T-helper 1 cell treated with Interleukin-12 subunit alpha and Interleukin-12 subunit beta and Interleukin-4 antibody, amounts not matched to agents 30 ng/mL and 1 ng/mL, for 36 hours (primary cell): ENCODE results near the gene TEAD1. TPM values are rescaled to one million over a fixed set of nuclear protein-coding genes. Genes with fewer than 3 reads are reported as not detected.

Experiments
- intact Hi-C: fragments of 100-400 bp; cut with micrococcal nuclease; formaldehyde crosslinking; loops from one replicate; pipeline ENCODE4 v1.15.1; 2024
- total RNA-seq: library from RNA; stranded (reverse); gene quantifications from 2 replicates; pipeline ENCODE4 v1.2.3, GENCODE V29; 2022

TEAD1 gene
- total RNA-seq, 1 donor from 2014 or later: 0.25 TPM

GRCh38 chr11:12684816-12685215 lies 10.6 kb downstream of the TEAD1 start:
- intact Hi-C loops: no loop called here

- intact Hi-C loops: no loop called here
These were observed 11.0 kb downstream of the TEAD1 start for GRCh38 chr11:12685229-12685628.

- intact Hi-C loops: no loop called here
These were observed 12.2 kb downstream of the TEAD1 start for GRCh38 chr11:12686246-12687060.

- intact Hi-C loops: no loop called here
These were observed 13.0 kb downstream of the TEAD1 start for GRCh38 chr11:12687216-12687623.

GRCh38 chr11:12687740-12688139 lies 13.5 kb downstream of the TEAD1 start:
- intact Hi-C loops: no loop called here

GRCh38 chr11:12689029-12689755 lies 15.0 kb downstream of the TEAD1 start:
- intact Hi-C loops: no loop called here

- intact Hi-C loops: no loop called here
These were observed 16.4 kb downstream of the TEAD1 start for GRCh38 chr11:12690663-12691062.

GRCh38 chr11:12691473-12691872 lies 17.3 kb downstream of the TEAD1 start:
- intact Hi-C loops: no loop called here

- intact Hi-C loops: no loop called here
These were observed 18.2 kb downstream of the TEAD1 start for GRCh38 chr11:12692229-12693075.

- intact Hi-C loops: no loop called here
These were observed 18.9 kb downstream of the TEAD1 start for GRCh38 chr11:12693094-12693478.

GRCh38 chr11:12693479-12694182 lies 19.4 kb downstream of the TEAD1 start:
- intact Hi-C loops: no loop called here

GRCh38 chr11:12694183-12694531 lies 19.9 kb downstream of the TEAD1 start:
- intact Hi-C loops: no loop called here

GRCh38 chr11:12695221-12695794 lies 21.1 kb downstream of the TEAD1 start:
- intact Hi-C loops: no loop called here

GRCh38 chr11:12695873-12696272 lies 21.7 kb downstream of the TEAD1 start:
- intact Hi-C loops: no loop called here

GRCh38 chr11:12696911-12697581 lies 22.8 kb downstream of the TEAD1 start:
- intact Hi-C loops: no loop called here

GRCh38 chr11:12698048-12698447 lies 23.8 kb downstream of the TEAD1 start:
- intact Hi-C loops: no loop called here

- intact Hi-C loops: no loop called here
These were observed 27.8 kb downstream of the TEAD1 start for GRCh38 chr11:12701811-12702592.

- intact Hi-C loops: no loop called here
These were observed 28.8 kb downstream of the TEAD1 start for GRCh38 chr11:12702999-12703453.

- intact Hi-C loops: no loop called here
These were observed 29.8 kb downstream of the TEAD1 start for GRCh38 chr11:12704049-12704448.
